Midbrain (tissue), 1 donor: ENCODE results near the gene EYA4.

ENCODE experiments used
- DNase-seq: peaks from one replicate; lab custom pipeline; 2025; lab: John Stamatoyannopoulos, UW

The EYA4 gene, protein sequence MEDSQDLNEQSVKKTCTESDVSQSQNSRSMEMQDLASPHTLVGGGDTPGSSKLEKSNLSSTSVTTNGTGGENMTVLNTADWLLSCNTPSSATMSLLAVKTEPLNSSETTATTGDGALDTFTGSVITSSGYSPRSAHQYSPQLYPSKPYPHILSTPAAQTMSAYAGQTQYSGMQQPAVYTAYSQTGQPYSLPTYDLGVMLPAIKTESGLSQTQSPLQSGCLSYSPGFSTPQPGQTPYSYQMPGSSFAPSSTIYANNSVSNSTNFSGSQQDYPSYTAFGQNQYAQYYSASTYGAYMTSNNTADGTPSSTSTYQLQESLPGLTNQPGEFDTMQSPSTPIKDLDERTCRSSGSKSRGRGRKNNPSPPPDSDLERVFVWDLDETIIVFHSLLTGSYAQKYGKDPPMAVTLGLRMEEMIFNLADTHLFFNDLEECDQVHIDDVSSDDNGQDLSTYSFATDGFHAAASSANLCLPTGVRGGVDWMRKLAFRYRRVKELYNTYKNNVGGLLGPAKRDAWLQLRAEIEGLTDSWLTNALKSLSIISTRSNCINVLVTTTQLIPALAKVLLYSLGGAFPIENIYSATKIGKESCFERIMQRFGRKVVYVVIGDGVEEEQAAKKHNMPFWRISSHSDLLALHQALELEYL

DNA sequence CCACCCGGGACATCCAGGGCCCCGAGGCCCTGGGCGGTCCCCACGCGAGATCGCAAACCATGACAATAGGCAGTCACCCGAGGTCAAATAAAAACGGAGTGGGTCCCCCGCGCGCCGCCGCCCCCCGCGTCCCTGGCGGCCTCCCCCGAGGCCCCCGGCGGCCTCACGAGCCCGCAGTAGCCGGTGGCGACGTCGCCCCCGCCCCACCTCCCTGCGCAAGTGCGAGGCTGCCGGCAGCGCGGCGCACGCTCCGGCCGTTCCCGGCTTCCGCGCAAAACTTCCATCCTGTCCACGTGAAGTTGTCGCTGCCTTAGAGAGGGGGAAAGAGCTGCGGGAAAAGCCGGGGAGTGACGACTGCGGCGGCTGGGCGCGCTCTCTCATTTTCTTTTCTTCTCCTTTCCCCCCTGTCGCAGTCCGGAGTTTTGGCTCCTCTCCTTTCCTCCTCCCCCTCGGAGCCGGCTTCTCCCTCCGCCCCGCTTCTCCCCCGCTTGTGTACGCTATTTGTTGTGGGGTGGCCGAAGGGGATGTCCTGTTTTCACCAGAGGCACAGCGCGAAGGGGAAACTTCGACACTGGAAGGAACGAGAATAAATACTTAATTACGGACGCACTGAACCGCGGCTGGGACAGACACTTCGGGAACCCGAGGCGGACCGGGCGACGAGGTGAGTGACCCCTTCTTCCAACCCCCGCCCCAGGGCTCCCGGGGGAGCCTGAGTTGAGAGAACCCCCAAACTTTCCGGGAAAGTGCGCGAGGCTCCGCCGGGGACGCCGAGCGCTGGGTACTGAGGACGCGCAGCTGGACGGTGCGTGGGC lies at the start of gene EYA4:
Gene EYA4 (plus strand): TSS at position 272 of the 815 bp plus-strand sequence. CDS start 33,424 bp downstream, outside the sequence.
- DNase-seq, result peak; percentile 65

DNA sequence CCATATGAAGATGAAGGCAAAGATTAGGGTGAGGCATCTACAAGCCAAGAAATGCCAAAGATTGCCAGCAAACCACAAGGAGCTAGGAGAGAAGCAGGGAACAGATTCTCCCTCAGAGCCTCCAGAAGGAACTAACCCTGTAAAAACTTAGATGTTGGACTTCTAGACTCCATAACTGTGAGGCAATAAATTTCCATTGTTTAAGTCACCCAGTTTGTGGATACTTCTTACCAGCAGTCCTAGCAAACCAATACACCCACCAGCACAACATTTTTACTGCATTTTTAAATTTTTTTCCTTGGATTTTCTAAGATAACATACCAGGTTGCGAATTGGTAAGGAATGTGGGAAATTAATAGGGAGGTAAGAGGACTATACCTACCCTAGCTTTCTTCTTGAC lies 47.8 kb upstream of the EYA4 start:
- DNase-seq, result no peak

DNA sequence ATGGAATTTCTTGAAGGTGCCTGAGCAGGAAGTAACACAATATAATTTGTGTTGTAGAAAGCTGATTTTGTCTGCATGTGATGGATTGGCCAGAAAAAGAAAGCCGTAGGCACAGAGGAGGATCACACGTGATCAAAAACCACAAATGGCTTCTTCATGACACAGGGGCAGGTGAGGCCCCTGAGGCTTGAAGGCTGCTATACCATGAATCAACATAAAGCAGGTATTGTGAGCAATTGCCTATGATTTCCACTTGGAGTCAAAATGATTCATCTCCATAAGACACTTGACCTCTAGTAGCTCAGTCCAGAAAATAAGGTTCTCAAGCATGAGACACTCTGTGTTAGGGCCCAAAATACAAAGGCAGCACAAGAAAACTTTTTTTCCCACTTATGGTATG lies 42.4 kb upstream of the EYA4 start:
- DNase-seq, result no peak

DNA sequence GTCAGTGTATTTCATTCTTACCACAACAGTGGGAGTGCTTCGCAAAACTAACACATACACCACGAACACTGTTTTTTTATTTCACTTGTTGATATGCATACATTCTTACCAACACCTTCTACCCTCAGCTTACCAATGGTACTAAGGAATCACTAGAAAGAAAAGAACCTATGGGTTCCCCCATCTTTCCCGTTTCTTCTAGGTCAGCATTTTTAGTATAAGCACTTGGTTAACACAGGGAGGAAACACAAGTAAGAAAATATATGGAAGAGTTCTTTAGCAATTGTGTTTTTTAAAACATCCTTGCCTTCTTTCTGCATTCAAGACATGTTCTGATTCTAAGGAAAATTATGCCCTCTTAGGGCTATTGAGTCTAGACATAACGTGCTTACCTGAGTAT lies 39.9 kb upstream of the EYA4 start:
- DNase-seq, result no peak

DNA sequence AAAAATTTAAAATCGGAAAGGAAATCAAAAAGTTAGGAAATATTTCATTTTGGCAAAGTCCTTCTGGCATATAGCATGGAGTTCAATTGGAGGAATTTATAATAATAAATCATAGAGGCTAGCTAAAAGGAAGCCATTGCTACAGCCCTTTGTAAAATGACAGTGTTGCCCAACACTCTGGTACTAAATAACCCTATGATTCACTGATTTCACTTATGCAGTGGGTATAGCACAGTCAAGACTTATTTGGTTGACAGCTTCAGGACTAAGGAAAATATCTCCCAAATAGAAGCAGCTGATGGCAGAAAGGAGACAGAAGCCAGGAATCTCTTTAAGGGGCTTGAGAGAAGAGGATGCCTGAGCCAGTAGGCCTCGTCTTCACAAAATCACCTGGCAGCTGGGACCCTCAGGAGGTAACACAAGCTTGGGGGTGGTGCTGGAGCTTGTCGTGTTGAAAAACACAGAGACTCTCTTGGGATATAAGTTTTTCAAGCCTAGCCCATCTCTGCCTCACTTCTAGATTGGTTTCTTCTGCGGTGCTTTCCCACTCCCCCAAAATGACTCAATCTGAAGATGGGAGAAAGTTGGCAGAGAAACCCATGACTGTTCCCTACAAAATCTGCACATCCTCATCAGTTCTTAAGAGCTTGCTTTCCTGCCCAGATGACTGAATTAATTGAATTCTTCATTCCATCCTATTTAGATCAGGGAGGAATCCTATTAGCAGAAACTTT lies 38.4 kb upstream of the EYA4 start:
- no peak for DNase-seq

DNA sequence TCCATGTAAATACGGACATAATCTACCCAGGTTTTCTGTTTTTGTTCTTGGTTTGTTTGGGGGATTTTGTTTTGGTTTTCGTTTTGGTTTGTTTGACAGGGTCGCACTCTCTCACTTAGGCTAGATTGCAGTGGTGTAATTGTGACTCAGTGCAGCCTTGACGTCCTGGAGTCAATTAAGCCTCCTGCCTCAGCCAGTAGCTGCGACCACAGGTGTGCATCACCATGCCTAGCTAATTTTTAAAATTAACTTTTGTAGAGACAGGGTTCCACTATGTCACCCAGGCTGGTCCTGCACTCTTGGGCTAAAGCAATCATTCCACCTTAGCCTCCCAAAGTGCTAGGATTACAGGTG lies 37.8 kb upstream of the EYA4 start:
- no peak for DNase-seq

DNA sequence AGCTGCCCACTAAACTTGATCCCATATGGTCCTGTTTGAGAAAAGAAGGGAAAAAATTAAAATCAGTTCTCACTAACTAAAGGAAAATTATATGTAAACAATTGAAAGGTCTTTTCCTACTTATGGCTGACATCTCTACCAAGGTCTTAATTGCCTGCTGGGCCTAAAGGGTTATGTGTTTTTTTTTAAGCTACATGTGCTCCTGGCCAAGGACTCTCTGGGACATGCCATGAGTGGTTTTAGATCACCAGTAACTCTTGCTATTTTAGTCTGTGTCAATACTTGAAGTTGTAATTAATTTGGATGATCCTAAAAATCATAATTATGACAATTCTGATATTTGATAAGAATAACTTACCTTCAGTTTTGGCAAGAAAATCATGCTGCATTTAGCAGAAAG lies 35.9 kb upstream of the EYA4 start:
- no peak for DNase-seq

DNA sequence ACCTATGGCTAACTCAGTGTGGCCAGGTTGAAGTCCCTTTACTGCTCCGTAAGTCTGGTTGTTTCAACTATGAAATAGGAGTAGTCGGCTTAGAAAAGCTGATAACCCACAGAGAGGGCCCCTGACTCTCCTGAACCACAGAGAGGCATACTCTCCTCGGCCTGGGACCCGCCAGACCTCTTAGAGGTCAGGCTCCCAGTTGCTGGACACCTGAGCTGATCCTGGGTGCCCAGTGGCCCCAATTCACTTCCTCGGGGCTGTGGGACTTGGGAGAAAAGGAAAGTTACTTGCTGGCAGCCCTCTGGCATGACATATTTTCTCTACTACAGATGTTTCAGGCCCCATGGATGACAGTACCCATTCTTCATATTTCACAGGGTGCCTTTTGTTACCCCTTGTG lies 34.2 kb upstream of the EYA4 start:
- no peak for DNase-seq

DNA sequence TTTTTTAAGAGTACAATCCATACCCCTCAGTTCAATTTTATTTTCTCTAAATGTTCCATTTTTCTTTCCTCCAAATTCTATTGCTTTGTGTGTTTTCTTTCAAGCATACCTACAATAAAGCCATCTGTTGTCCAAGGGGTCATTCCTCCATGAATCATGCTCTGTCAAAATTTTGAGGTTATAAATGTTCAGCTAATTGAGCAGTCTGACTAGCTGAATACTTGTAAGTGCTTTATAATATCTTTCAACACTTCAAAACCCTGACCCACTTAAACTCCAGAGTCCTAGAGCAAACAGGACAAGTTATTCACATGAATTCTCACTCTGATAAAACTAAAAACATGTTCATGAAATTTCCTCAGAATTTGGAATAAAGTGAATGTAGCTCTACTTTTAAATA lies 33.4 kb upstream of the EYA4 start:
- no peak for DNase-seq

DNA sequence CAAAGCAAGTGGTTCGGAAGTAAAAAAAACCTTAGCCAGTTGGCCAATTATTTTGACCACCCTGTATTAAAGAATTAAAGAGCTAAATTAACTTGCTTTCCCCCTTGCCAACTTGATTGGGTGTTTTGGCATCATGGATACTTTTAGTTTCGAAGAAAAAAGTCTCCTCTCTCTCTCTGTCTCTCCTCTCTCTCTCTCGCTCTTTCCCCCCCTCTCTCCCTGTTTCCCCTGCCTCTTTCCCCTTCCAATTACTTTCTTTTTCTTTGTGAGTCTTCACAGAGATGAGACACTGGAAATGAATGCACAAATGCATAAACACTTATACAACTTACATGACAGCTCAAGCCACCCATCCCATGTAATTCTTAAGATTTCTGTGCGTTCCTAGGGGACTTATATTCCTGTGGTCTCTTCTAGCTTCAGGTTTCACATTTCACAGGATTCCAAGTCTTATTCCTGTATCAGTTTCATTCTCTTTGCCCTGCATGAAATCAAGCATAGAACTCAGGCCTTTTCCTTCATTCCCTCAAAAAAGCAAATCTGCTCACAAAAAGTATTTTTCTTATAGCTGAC lies 32.9 kb upstream of the EYA4 start:
- DNase-seq, result no peak

DNA sequence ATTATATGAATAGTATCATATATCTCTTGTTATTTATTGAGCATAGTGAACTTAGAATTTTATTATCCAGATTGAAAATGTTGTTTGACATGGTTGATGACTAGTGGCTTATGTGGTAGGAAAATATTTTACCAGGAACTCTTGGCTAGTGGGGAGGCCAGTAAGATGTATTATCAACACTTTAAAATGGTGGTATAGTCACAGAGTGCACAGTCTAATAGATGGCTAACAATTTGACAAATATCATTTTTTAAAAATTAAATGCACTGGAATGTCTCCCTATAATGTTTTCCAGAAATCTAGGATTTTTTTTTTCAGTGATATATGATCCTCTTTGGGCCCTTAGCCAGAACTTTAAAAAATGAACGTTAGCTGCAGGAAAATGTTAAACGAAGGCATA lies 26.9 kb upstream of the EYA4 start:
- DNase-seq, result no peak

DNA sequence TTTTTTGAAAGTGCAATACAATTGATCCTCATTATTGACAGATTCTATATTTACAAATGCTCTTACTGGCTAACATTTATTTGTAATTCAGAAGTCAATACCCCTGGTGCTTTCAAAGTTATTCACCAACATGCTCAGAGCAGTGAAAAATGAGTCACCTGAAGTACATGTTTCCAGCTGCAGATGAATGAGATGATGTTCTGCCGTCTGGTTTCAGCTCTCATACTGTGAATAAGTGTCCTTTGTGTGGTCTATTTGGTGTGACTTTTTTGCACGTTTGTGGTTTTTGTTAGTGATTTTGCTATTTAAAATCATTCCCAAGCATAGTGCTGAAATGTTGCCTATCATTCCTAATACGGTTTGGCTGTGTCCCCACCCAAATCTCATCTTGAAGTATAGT lies 22.3 kb upstream of the EYA4 start:
- DNase-seq, result no peak

DNA sequence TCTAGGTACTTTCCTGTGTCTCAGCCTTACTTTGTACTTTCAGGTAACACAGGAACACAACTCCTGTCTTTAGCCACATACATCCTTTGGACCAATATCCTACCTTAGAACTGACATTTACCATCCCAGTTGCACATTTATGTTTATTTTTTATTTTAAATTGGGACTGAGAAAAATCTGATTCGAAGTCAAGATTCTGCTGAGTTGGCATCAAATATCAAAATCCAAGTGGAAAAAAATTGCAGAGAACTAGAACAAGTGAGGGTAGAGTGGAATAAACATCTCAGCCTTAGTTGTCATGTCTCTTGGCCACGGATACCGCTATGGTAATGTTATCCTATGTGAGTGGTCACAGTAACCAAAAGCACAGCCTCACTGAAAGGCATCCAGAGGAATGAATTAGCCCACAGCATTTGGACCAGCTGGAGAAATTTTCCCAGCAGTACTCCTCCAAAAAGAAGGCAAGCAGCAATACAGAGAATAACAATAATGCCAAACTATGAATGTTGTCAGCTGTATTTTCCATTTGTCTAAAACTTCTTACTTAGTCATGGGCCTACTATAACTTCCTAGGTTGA lies 17.6 kb upstream of the EYA4 start:
- DNase-seq, result no peak

DNA sequence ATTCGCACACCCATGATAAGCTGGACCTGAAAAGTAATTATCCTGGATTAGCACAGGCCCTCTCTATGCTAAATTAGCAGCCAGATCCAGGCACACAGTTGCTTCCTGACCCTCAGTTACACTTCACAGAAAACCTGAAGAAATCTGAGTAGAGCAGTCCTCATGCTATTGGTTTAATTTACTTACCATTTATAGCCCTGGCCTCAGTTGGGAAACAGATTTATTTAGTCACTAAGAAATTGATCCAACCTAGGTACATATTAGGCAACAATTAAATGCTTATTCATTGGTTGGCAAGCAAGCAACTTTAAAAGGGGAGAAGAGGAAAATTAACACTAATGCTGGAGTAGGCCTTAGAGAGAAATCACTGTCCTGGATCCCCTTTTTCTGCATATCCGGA lies 15.6 kb upstream of the EYA4 start:
- DNase-seq, result no peak

DNA sequence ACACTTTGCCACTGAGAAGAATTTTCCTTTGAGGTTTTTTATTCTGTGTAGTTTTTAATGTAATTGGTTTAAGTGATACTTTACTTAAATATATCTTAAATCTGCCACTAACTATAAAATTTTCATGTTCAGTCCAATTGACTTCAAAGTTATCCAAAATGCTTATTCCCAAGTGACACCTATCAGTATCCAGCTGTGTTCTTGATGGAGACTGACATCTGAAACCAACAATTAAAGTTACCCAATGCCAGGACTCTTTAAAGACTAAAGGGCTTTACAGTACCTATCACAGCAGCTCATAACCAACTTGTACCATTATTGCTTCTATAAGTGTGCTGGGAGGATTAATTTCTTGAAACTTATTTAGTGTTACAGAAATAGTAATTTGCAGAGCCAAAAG lies 13.8 kb upstream of the EYA4 start:
- DNase-seq, result no peak

DNA sequence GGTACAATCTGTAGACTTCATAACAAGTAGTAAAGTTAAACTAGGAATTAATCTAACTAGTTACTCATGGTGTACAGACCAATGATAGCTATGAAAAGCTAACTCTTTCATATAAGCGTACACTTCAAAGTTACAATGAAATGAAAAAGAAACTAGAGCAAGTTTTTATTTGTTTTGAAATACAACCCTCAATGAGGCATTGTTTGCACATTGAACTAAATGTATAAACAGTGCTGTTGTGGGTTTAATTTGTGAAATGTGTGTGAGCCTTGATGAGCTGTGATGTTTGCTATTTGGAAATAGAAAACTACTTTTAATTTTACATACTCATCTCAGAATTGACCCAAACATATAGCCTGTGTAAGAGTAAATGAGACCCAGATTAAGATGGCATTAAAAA lies 11.1 kb upstream of the EYA4 start:
- no peak for DNase-seq

DNA sequence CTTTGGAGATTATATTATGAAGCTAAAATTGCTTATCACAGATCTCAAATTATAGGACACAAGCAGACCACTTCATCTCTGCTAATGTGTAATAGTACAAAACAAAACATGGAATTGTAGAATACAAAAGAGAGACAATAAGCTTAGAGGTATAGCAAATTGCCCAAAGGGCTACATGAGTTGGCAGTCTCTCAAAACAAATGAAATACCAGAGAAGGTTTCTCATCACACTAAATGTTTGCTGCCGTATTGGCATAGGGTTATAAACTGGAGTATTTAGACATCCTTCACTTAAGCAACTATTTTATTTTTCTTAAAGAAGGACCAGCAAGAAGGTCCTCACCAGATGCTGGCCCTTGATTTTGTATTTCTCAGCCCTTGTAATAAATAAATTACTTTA lies 5.9 kb upstream of the EYA4 start:
- DNase-seq, result no peak

DNA sequence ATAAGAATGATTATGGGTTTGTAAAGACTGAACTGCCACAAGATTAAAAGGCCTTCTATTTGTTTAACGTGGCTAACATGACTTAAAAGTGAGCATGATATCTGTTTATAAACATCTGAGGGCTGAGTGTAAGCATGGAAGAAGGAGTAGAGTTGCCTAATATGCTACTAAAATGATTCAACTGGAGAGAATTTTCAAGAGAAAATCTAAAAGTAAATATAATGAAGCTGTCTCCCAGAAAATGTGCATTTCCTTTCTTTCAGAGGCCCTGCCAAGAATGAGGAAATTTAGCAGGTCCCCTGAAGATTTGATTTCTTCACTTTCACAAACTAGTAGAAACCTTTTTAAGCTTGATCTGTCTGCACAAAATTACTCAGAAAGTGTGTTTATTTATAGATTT lies 4.2 kb upstream of the EYA4 start:
- no peak for DNase-seq

DNA sequence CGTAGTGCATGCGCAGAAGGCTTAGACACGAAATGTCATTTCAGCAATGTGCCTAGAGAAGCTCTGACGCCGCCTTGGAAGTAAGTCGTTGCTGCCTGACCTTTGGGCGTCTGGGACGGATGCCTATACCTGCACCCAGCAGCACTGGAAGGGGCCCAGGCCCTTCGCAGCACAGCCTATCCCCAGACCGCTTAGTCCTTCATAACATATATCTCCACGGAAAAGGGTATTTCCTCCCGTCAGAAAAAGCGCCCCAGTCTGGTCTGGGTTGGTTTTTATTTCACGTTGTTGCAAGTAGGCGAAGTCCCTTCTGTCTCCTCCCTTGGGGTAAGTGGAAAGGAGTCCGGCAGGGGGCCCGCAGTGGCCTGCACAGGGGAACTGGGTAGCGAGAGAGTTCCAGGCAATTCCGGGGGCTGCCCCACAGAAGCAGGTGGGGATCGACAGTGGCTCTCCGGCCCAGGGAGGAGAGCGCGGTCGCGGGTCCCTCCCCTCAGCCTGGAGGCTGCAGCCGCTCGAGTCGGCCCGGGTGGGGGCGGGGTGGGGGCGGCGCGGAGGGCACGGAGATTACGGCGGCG lies 559 bp upstream of the EYA4 start:
- peak; percentile 65 for DNase-seq

DNA sequence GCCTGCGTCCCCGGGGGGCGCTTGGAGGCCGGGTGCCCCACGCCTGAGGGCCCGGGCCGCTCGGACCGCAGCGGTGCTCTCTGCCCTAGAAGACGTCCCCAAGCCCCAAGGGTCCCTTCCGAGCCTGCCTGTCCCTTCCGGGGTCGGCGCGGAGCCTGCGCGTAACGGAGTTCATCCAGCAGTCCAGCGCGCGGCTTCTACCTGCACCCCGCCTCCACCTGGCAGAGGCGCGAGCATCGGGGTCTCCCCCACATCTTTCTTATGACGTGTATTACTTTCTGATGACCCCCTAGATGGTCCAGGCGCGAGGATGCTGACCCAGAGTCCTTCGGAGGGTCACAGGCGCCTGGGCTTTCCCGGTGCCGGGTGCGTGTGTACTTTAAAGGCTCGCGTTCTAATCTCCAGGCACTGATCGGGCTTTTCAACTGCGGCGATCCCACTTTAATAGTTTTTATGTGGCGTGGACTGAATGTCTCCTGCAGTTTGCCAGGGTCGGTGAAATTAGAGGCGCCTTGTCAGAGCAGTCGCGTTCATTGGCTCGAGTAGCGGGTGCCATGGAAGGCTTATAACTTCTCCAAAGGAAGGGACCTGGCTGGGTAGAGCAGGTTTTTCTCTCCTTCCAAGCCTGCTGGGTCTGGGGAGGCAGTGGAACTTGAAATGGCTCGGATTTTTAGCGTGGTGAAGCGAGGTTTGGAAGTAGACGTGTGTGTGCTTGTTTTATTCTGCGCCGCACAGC lies 912 bp downstream of the EYA4 start:
- DNase-seq, result peak; percentile 25
